ENCODE data around the gene EFTUD2.

EFTUD2 gene

DNA sequence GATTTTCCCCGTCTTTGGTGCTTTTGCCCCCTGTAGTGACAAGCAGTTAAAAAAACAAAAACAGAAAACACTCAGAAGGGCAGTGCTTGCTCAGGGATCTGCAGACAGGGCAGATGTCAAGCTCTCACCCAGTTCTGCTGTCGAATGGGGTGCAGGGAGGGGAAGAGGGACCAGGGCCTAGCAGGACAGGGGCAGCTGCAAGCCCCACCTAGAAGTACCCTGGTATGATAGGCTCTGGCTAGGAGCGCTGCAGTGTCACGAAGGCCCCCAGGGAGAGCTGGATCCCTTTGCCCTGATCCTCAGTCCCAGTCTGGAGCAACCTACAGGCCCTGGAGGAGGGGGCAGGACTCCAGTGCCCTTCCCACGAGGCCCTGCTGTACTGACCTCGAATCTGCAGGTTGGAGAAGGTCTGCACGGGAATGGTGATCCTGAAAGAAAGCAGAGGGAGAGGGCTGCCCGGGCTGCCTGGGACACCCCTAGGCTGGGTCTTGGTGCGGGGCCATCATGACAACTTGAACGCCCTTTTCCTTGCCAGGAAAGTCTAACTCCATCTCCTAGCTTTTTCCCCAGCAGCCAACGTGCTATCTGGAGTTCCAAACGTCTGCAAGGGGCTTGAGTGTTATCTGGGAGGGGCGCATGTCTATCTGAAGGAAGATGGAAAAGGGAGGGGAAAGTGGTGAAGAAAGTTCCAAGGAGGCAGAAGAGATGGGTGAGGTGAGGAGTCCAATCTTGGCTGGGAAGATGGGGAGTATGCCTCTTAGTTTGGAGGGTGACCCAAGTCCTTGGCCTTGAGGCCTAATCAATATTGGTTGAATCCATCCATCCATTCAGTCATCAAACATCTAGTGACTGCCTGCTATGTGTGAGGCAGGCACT lies 11.2 kb upstream of the EFTUD2 start:
- no peak for DNase-seq (ENCODE audit: low spot score)

DNA sequence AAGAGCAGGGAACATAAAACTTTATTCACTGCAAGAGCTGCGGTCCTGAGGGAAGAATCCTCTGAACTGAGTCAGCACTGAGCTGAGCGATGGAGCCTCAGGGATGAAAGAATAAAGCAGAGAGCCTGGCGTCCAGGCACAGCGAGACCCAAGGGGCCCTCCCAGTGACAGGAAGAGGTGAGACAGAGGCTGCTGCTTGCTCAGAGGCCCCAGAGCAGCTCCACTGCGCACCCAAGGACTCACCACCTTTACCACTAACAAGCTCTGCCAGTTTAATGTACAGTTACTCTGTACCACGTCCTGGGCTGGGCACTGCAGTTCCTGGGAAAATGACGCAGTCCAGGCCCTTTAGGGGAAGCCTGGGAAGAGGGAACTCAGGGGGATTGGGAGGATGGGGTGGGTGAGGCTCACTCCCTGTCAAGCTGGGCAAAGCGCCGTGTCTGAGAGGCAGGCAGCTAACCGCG lies 10.5 kb upstream of the EFTUD2 start:
- no peak for DNase-seq (ENCODE audit: low spot score)

DNA sequence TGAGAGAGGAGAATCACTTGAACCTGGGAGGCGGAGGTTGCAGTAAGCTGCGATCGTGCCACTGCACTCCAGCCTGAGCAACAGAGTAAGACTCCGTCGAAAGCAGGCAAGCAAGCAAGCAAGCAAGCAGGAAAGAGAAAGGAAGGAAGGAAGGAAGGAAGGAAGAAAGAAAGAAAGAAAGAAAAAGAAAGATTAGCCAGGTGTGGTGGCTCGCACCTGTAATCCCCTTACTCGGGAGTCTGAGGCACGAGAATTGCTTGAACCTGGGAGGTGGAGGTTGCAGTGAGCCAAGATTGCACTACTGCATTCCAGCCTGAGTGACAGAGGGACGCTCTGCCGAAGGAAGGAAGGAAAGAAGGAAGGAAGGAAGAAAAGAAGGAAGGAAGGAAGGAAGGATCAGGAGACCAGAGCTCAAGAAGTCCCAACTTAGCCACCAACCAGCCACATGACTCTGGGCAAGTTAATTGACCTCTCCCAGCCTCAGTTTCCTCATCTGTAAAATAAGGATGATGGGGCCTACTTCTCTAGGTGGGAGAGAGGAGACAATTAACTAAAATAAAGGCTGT lies 9.6 kb upstream of the EFTUD2 start:
- no peak for DNase-seq (ENCODE audit: low spot score)

DNA sequence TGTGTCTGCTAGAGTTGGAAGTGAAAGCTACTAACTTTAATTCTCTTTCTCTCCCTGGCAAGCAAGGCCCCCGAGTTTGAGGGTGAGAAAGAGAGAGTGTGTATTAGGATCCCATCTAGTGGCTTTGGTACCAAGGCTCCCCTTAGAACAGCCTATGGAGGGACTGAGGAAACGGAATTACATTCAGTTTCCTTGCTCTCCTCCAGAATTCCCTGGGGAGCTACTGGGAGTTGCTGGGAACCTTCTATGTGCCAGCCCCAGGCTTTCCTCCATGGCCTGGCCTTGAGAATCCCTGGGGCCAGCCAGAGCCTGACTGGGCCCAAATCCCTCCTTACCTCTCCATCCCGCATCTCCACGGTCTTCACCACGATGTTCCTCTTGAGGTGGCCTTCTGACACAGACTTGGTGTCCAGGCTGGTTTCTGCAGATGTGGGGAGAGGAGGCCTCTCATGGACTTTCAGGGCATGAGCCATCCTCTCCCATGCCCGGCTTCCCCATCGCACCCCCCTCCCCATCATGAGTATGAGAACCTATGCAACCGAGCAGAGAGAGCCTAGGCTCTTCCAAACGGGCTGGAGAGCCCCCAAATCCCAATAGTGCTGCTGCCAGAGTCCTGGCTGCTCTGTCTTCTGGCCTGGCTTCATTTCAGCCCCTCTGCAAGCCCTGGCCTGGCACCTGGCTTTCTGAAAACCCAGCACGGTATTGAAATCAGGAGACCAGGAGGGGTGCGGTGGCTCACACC lies 8.7 kb upstream of the EFTUD2 start:
- no peak for DNase-seq (ENCODE audit: low spot score)

DNA sequence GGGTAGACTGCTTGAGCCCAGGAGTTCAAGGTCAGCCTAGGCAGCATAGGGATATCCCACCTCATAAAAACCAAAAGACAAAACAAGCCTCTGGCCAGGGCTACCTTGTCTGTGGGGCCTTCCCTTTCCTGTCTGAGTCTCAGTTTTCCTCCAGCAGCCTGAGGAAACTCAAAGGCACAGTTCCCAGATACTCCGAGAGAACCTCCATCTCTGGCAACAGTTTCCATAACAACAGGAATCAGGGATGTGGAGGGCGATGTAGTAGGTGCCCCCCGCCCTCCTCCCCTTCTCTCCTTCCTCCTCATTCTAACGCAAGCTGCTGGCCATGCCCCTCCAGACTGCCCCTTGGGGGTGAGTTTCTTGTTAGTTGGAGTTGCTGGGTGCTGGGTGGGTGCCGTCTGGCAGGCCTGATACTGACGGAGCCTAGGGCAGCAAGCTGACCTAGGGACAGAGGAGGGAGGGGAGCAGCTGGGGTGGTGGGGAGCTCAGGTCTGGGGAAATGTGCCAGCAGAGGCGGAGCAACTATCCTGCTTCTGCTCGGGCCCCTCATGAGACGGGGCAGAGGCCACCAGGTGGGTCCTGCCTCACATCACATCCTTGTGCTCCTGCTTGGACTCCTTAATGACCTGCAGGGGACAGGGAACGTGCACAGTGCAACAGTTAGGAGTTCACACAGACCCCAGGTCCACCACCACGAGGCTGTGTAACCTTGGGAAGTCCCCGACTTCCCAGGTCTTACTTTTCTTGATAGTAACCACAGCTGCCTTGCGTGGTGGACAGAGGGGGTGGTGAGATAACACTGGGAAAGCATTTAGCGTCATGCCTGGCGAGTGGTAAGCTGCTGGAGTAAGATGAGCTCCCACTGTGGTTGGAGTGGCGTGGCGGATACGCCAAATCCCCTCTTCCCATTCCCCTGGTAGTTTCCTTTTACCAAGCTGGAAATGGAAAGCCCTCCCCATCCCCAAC lies 7.8 kb upstream of the EFTUD2 start:
- no peak for DNase-seq (ENCODE audit: low spot score)

DNA sequence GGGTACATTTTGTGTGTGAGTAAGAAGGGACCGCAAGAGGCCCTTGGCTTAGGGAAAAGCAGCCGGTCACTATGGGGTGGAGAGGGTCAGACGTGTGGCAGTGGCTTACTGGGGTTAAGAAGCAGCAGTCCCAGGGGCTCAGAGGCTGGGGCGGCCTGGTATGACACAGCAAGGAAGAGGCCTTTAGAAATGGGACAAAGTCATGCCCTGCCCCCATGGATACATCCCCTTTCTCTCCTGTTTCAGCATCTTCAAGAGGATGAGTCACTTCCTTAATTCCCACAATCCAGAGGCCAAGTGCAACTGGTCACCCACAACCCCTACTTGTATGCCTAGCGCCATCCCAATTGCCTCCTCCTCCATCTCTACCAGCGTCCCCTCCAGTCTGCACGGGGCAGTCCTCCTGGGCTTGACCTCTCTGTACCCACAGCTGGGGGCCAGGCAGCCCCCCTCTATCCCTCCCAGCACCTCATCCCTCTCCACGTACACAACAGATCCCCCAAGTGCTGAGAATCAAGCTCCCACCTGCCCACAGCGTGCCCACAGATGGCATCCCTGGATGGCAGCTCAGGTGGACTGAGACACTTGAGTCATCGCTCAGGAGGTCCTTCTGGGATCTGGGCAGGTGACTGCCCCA lies 6.9 kb upstream of the EFTUD2 start:
- no peak for DNase-seq (ENCODE audit: low spot score)

DNA sequence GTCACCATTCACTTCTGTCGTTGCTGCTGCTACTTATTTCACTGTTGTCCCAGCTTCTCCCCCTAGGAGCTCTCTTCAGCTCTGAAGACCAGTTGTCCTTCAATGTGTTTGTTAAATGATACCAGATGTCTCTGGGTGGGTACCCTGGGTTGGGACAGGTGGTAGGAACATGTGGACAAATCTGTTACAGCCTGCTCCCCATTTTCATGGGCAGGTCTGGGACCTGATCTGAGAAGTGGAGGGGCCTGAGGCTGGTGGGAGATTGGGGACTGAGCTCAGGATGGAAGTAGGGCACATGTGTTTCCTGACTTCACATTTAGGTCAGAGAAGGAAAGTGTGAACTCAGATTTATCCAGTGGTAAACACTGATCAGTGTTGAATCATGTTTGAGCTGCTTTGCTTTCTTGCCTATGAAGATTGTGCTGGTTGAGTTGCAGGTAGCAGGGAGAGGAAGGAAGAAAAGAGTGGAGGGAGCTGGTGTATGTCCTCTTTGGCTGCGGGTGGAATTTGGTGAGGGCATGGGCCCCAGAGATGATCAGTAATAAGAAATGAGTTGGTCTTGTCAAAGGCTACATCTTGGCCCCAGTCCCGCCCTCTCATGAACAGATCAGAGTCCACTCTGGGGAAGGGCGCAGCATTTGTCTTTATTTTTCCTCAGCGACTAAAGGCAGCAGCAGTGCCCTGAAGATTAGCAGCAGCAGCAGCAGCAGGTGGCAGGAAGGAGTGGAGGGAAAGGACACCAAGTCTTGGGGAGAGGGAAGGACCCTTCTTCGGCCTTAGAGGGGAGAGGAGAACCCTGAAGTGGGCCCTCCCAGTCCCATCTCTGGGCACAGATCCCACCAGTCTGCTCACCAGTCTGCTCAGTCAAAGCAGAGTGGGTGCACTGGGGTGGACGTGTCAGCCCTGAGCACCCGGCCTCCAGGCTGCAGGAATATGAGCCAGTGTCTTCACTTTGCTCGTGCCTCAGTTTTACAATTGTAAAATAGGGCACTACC lies 6.1 kb upstream of the EFTUD2 start:
- no peak for DNase-seq (ENCODE audit: low spot score)

DNA sequence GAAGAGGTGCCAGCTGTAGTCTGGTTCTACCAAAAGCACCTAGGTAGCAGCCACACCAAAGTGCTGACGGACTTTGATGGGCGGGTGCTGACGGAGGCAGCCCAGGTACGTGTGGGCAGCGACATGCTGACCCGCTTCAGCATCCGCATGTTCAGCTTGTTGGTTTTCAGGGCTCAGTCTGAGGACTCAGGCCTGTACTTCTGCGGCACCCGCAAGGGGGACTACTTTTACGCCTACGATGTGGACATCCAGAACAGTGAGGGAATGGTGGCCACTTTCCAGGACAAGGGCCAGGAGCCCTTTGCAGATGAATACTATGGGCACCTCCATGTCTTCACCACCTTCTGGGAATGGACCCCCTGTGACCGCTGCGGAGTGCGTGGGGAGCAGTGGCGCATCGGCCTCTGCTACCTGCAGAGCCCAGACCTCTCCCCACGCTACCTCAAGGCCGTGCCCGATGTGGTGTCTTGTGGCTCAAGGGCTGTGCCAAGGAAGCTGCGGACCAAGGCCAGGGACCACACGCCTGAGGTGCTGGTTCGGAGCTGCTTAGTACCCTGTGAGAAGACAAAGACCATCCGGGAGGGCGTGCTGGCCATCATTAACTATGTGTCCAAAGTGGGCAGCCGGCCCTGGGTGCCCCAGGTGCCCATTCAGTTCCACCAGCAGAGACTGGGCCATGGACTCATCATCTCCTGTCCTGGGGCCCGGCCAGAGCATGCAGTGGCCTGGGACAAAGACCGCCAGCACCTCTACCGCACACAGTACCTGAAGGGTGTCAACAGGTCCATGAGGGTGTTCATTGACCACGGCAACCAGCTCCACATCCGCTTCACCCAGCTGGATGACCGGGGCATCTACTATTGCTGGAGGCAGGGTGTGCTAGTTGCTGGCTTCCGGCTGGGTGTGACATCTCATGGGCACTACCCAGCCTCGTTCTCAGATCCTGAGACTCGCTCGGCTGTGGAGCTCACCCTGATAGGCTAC lies 5.0 kb upstream of the EFTUD2 start:
- DNase-seq (ENCODE audit: low spot score), result no peak

DNA sequence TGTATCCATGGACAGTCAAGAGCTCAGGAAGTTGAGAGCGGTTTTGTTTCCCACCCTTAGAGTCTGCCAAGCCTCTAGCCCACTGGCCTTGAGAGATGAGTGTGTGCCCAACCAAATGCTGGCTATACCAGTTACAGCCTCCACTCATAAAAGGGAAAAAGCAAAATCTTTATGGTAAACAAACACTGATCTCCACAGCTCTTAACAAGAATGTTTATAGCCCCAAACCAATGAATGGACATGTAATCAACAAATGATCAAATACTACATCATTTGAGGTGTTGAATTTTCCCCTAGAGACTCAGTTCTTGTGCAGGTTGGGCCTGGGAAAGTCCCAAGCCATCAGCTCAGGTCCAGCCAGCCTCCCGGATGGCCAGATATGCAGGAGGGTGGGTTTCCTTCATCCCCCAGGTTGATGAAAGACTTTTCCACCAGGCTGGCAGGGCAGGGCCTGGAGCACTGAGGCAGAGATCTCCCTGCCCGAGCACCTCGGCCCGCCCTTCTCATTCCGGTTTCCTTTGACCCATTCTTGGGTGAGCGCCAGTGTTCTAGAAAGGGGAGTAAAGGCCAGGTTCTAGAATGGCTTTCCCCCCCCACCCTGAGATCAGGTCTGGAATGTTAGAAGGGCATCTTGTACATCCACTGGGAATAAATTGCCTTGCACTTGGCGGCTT lies 3.9 kb upstream of the EFTUD2 start:
- no peak for DNase-seq (ENCODE audit: low spot score)

DNA sequence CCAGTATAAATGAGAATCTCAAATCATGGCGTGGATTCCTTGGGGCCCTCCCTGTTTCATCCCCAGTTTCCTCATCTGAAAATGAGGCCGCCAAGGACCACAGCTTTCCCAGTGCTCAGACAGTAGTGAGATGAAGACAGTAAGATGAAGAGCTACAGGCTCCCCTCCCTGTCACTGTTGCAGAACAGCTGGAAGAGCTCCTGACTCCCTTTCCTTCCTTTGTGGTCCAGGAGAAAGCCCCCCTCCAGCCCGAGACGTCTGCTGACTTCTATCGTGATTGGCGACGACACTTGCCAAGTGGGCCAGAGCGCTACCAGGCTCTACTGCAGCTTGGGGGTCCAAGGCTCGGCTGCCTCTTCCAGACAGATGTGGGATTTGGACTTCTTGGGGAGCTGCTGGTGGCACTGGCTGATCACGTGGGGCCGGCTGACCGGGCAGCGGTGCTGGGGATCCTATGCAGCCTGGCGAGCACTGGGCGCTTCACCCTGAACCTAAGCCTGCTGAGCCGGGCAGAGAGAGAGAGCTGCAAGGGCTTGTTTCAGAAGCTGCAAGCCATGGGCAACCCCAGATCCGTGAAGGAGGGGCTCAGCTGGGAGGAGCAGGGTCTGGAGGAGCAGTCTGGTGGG lies 3.0 kb upstream of the EFTUD2 start:
- no peak for DNase-seq (ENCODE audit: low spot score)

DNA sequence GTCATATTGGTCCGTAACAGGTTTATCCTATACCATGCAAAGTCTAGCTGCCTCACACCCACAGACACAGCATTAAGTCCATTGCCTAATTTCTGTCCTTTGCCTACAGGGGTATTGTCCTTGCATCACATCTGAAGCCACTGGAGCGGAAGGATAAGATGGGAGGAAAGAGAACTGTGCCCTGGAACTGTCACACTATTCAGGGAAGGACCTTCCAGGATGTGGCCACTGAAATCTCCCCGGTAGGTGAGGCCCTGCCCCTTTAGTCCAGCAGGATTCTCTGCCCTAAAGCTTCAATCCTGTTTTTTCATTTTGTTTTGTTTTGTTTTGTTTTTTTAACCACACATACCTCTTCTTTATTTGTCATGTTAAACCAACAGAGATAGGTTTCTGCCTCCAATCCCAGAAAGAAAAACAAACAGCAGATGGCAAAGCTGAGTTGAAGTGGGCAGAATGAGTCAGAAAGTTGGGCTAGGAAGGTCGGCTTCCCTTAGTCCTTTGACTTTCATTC lies 2.2 kb upstream of the EFTUD2 start:
- DNase-seq (ENCODE audit: low spot score), result no peak

DNA sequence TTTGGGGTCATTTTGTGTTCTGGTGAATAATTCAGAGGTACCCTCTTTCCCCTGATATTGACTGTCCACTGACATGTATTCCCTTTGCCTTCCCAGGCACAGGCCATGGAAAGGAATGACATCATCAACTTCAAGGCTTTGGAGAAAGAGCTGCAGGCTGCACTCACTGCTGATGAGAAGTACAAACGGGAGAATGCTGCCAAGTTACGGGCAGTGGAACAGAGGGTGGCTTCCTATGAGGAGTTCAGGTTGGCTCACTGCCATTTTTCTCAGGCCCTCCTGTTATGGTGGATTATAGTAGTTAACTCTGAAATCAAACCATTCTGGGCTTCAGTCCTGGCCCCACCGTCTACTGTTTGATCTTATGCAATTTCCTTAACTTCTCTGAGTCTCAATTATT lies 1.6 kb upstream of the EFTUD2 start:
- no peak for DNase-seq (ENCODE audit: low spot score)

DNA sequence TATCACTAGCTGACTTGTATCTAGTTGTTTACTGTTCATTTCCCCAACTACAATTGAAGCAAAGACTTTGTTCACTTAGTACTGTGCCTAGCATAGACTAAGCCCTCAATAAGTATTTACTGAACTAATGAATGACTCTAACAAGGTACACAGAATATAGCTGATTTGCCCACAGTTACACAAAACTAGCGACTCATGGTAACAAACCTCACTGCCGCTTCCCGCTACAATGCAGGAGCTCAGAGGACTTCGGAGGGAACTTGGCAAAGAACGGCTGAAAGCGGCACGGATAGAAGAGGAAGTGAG lies 524 bp downstream of the EFTUD2 start:
- DNase-seq (ENCODE audit: low spot score), result peak; percentile 79

DNA sequence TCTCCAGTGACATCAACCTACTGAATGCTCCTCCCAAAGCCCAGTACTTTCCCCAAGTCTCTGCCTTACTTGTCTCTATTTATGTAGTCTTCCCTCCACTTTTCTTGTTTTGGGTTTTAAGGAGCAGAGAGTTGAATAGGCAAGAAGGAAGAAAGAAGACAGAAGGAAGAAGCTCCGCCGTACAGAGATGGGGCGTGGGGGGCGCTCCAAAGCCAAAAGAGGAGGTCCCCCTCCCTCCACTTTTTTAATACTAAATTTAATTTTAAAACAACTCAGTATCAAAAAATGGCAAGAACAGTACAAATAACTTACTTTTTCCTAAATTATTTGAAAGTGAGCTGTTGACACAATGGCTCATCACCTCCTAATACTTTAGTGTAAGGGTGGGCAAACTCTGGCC lies 4.6 kb downstream of the EFTUD2 start:
- DNase-seq (ENCODE audit: low spot score), result no peak

DNA sequence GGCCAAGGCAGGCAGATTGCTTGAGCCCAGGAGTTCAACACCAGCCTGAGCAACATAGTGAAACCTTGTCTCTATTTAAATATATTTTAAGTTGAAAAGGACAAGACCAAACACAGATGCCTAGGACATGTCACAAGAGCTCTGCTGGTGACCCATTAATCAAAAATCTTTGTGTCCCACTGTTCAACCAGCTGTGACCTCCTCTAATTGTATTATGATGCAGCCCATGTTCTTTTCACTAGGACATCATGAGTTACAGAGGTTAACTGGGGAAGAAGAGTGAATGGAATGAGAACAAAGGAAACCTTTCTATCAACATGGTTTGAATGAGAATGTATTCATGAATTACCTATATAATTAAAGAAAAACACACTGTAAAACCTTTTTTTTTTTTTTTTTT lies 7.0 kb downstream of the EFTUD2 start:
- DNase-seq (ENCODE audit: low spot score), result no peak

DNA sequence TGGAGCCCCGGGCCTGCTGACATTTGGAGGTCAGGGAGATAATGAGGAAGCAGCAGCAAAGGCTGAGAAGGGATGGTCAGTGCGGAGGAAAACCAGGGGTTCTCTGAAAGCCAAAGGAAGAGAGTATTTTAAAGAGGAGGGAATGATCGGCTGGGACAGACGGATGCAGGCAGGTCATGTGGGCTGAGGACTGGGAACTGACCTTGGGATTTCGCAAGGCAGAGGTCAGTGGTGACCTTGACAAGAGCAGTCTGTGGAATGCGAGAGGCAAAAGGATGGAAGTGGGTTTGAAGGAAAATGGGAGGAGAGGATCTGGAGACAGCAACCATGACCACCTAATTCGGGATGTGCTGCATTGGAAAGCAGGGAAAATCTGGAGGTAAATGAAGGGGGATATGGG lies 10.2 kb downstream of the EFTUD2 start:
- no peak for DNase-seq (ENCODE audit: low spot score)
